T-helper 2 cell treated with Interferon-gamma antibody and Interleukin-4, amounts not matched to agents 5 μg/mL and 100 μg/mL, for 36 hours (primary cell): ENCODE results near the gene BMPER.

ENCODE experiments used
- DNase-seq: peaks from one replicate; pipeline ENCODE4 v3.0.0; 2021; ENCODE audit warnings: low spot score
- H3K27ac Mint-ChIP-seq: one replicate; pipeline ENCODE4 v1.8.0; 2021; ENCODE audit warnings: mild to moderate bottlenecking, mixed read lengths
- H3K27me3 Mint-ChIP-seq: one replicate; pipeline ENCODE4 v1.8.0; 2021; ENCODE audit warnings: low read depth, mixed read lengths
- H3K36me3 Mint-ChIP-seq: one replicate; pipeline ENCODE4 v1.8.0; 2021; ENCODE audit warnings: low read depth, mixed read lengths
- H3K4me1 Mint-ChIP-seq: one replicate; pipeline ENCODE4 v1.8.0; 2021; ENCODE audit warnings: low read depth, mixed read lengths
- H3K4me3 Mint-ChIP-seq: one replicate; pipeline ENCODE4 v1.8.0; 2022; ENCODE audit warnings: mild to moderate bottlenecking, moderate library complexity, mixed read lengths
- H3K9me3 Mint-ChIP-seq: one replicate; pipeline ENCODE4 v1.8.0; 2021; ENCODE audit warnings: mixed read lengths

Gene BMPER

GRCh38 chr7:34073676-34074075 lies 168.3 kb downstream of the BMPER start:
- H3K27me3 Mint-ChIP-seq: no peaks in the 10 kb centered on the region
- H3K4me1 Mint-ChIP-seq: no peaks in the 10 kb centered on the region
- DNase-seq: no peak
- no peak overlapping the region for H3K27ac Mint-ChIP-seq
- H3K36me3 Mint-ChIP-seq: no peaks in the 10 kb centered on the region
- no peaks in the 10 kb centered on the region for H3K9me3 Mint-ChIP-seq
- no peak overlapping the region for H3K4me3 Mint-ChIP-seq

GRCh38 chr7:34074421-34074820 lies 169.1 kb downstream of the BMPER start:
- H3K4me3 Mint-ChIP-seq: no peak overlapping the region
- H3K4me1 Mint-ChIP-seq: no peaks in the 10 kb centered on the region
- H3K9me3 Mint-ChIP-seq: no peaks in the 10 kb centered on the region
- no peak overlapping the region for H3K27ac Mint-ChIP-seq
- H3K27me3 Mint-ChIP-seq: no peaks in the 10 kb centered on the region
- DNase-seq: no peak
- no peaks in the 10 kb centered on the region for H3K36me3 Mint-ChIP-seq

- Mint-ChIP-seq H3K4me3 (no peak overlapping the region), H3K9me3 (no peaks in the 10 kb centered on the region), H3K4me1 (no peaks in the 10 kb centered on the region), H3K27ac (no peak overlapping the region), H3K36me3 (no peaks in the 10 kb centered on the region), H3K27me3 (no peaks in the 10 kb centered on the region)
- DNase-seq: no peak
Measured at GRCh38 chr7:34075523-34076370, 170.4 kb downstream of the BMPER start.

- H3K27me3 Mint-ChIP-seq: no peaks in the 10 kb centered on the region
- H3K9me3 Mint-ChIP-seq: no peaks in the 10 kb centered on the region
- H3K36me3 Mint-ChIP-seq: no peaks in the 10 kb centered on the region
- no peak overlapping the region for H3K4me3 Mint-ChIP-seq
- H3K4me1 Mint-ChIP-seq: no peaks in the 10 kb centered on the region
- no peak overlapping the region for H3K27ac Mint-ChIP-seq
- no peak for DNase-seq
Measured at GRCh38 chr7:34077168-34077567, 171.8 kb downstream of the BMPER start.

GRCh38 chr7:34078864-34079263 lies 173.5 kb downstream of the BMPER start:
- H3K4me1 Mint-ChIP-seq: no peaks in the 10 kb centered on the region
- H3K9me3 Mint-ChIP-seq: no peaks in the 10 kb centered on the region
- H3K27me3 Mint-ChIP-seq: no peaks in the 10 kb centered on the region
- no peaks in the 10 kb centered on the region for H3K36me3 Mint-ChIP-seq
- no peak overlapping the region for H3K4me3 Mint-ChIP-seq
- no peak overlapping the region for H3K27ac Mint-ChIP-seq
- DNase-seq: no peak

- H3K4me3 Mint-ChIP-seq: no peak overlapping the region
- H3K27me3 Mint-ChIP-seq: no peaks in the 10 kb centered on the region
- H3K27ac Mint-ChIP-seq: no peak overlapping the region
- DNase-seq: no peak
- no peaks in the 10 kb centered on the region for H3K36me3 Mint-ChIP-seq
- H3K4me1 Mint-ChIP-seq: no peaks in the 10 kb centered on the region
- no peaks in the 10 kb centered on the region for H3K9me3 Mint-ChIP-seq
Measured at GRCh38 chr7:34080513-34080912, 175.2 kb downstream of the BMPER start.

- Mint-ChIP-seq H3K4me3 (no peak overlapping the region), H3K9me3 (no peaks in the 10 kb centered on the region), H3K4me1 (no peaks in the 10 kb centered on the region), H3K27me3 (no peaks in the 10 kb centered on the region), H3K36me3 (no peaks in the 10 kb centered on the region), H3K27ac (no peak overlapping the region)
- DNase-seq: no peak
Measured at GRCh38 chr7:34081935-34082334, 176.6 kb downstream of the BMPER start.

- Mint-ChIP-seq H3K27ac (no peak overlapping the region), H3K4me1 (no peaks in the 10 kb centered on the region), H3K9me3 (no peaks in the 10 kb centered on the region), H3K27me3 (no peaks in the 10 kb centered on the region), H3K4me3 (no peak overlapping the region), H3K36me3 (no peaks in the 10 kb centered on the region)
- DNase-seq: no peak
Measured at GRCh38 chr7:34083440-34083839, 178.1 kb downstream of the BMPER start.

GRCh38 chr7:34084651-34085050 lies 179.3 kb downstream of the BMPER start:
- Mint-ChIP-seq H3K4me3 (no peak overlapping the region), H3K27ac (no peak overlapping the region), H3K9me3 (no peaks in the 10 kb centered on the region), H3K27me3 (no peaks in the 10 kb centered on the region), H3K36me3 (no peaks in the 10 kb centered on the region), H3K4me1 (no peaks in the 10 kb centered on the region)
- DNase-seq: no peak

- no peaks in the 10 kb centered on the region for H3K4me1 Mint-ChIP-seq
- H3K9me3 Mint-ChIP-seq: no peaks in the 10 kb centered on the region
Measured at GRCh38 chr7:34086064-34086463, 180.7 kb downstream of the BMPER start.

GRCh38 chr7:34086981-34087380 lies 181.6 kb downstream of the BMPER start:
- no peak overlapping the region for H3K27ac Mint-ChIP-seq
- H3K4me1 Mint-ChIP-seq: no peaks in the 10 kb centered on the region
- no peaks in the 10 kb centered on the region for H3K36me3 Mint-ChIP-seq
- DNase-seq: no peak
- H3K9me3 Mint-ChIP-seq: no peaks in the 10 kb centered on the region
- H3K27me3 Mint-ChIP-seq: no peaks in the 10 kb centered on the region
- H3K4me3 Mint-ChIP-seq: no peak overlapping the region

More at GRCh38 chr7:34086064-34086463, 180.7 kb downstream of the BMPER start:
- DNase-seq: no peak
- Mint-ChIP-seq H3K36me3 (no peaks in the 10 kb centered on the region), H3K27ac (no peak overlapping the region), H3K27me3 (no peaks in the 10 kb centered on the region), H3K4me3 (no peak overlapping the region)

- DNase-seq: no peak
- H3K27me3 Mint-ChIP-seq: no peaks in the 10 kb centered on the region
- H3K4me3 Mint-ChIP-seq: no peak overlapping the region
- no peaks in the 10 kb centered on the region for H3K9me3 Mint-ChIP-seq
- H3K4me1 Mint-ChIP-seq: no peaks in the 10 kb centered on the region
- no peak overlapping the region for H3K27ac Mint-ChIP-seq
- H3K36me3 Mint-ChIP-seq: no peaks in the 10 kb centered on the region
Measured at GRCh38 chr7:34087892-34088891, 182.9 kb downstream of the BMPER start.

GRCh38 chr7:34090816-34091215 lies 185.5 kb downstream of the BMPER start:
- Mint-ChIP-seq H3K4me1 (no peaks in the 10 kb centered on the region), H3K4me3 (no peak overlapping the region), H3K36me3 (no peaks in the 10 kb centered on the region), H3K27ac (no peak overlapping the region), H3K27me3 (no peaks in the 10 kb centered on the region), H3K9me3 (no peaks in the 10 kb centered on the region)
- no peak for DNase-seq

- H3K4me1 Mint-ChIP-seq: no peaks in the 10 kb centered on the region
- no peaks in the 10 kb centered on the region for H3K27me3 Mint-ChIP-seq
- H3K27ac Mint-ChIP-seq: no peak overlapping the region
- no peaks in the 10 kb centered on the region for H3K9me3 Mint-ChIP-seq
- DNase-seq: no peak
- H3K36me3 Mint-ChIP-seq: no peaks in the 10 kb centered on the region
- H3K4me3 Mint-ChIP-seq: no peak overlapping the region
Measured at GRCh38 chr7:34091321-34091917, 186.1 kb downstream of the BMPER start.
